Adrenal gland (tissue), 5 donors: ENCODE results near the gene JAGN1.

Source experiments
- POLR2A ChIP-seq, 2 donors: fragments of 450-650 bp; IDR thresholded peaks; one replicate each; pipeline ENCODE4 v1.6.1; 2017; ENCODE audit warnings: antibody characterized with exemption in 2 of 2, mild to moderate bottlenecking in 2 of 2, moderate library complexity in 1 of 2
- TF ChIP-seq, protein P1 (sequence below), 6 experiments: fragments of 450-650 bp in 4 of 6; fragments of 200-600 bp in 2 of 6; sonication (generic) in 1 of 6; IDR thresholded peaks; 1 replicate in 5 of 6; 2 replicates in 1 of 6; pipeline versions ENCODE4 v1.5.1 to v1.8.0; 2016 to 2021; ENCODE audit warnings: antibody characterized with exemption in 6 of 6, mild to moderate bottlenecking in 2 of 6, moderate library complexity in 1 of 6
- donor health status: DM: no; HTN: no; CAD: no.

DNA sequence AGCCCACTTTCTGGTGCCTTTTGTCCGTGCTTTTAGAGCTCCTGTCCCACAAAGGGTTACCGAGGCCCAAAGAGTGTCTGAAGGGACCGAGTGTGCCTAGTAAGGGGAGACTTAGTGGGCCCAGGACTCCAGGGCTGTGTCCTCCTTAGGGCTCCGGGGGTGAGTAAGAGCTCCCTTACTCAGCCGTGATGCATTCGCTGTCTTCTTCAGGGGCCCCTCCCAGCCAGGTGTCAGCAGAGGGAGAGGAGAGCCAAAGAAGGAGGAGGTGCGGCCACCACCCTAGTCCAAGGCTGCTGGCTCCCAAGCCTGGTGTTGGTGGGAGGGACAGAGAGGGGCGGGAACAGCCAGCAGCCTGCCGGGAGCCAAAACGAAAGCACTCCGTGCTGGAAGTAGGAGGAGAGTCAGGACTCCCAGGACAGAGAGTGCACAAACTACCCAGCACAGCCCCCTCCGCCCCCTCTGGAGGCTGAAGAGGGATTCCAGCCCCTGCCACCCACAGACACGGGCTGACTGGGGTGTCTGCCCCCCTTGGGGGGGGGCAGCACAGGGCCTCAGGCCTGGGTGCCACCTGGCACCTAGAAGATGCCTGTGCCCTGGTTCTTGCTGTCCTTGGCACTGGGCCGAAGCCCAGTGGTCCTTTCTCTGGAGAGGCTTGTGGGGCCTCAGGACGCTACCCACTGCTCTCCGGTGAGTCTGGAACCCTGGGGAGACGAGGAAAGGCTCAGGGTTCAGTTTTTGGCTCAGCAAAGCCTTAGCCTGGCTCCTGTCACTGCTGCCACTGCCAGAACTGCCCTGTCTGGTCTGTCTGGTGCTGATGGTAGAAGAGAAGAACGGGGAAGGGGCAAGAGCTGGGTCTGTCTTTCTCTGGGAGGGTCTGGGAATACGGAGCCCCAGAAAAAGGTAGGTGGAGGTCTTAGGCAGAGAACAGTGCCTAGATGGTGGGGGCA lies 26.6 kb downstream of the JAGN1 start, which contains the start of gene IL17RC:
- TF ChIP-seq, protein P1, sequence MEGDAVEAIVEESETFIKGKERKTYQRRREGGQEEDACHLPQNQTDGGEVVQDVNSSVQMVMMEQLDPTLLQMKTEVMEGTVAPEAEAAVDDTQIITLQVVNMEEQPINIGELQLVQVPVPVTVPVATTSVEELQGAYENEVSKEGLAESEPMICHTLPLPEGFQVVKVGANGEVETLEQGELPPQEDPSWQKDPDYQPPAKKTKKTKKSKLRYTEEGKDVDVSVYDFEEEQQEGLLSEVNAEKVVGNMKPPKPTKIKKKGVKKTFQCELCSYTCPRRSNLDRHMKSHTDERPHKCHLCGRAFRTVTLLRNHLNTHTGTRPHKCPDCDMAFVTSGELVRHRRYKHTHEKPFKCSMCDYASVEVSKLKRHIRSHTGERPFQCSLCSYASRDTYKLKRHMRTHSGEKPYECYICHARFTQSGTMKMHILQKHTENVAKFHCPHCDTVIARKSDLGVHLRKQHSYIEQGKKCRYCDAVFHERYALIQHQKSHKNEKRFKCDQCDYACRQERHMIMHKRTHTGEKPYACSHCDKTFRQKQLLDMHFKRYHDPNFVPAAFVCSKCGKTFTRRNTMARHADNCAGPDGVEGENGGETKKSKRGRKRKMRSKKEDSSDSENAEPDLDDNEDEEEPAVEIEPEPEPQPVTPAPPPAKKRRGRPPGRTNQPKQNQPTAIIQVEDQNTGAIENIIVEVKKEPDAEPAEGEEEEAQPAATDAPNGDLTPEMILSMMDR (IDR thresholded peaks at IDR 0.05): no peak
- peak in 1 of 2 donors; percentile 88 for TF ChIP-seq POLR2A (IDR thresholded peaks at IDR 0.05)
